Neural progenitor cell (in vitro differentiated cells): Measurements from ENCODE around the gene STAT2.

Experiments
- CTCF ChIP-seq: fragments of 200-600 bp; sonication (generic); IDR thresholded peaks from 2 replicates; pipeline ENCODE4 v1.5.1; 2017; ENCODE audit warnings: antibody characterized with exemption, mild to moderate bottlenecking
- EZH2 ChIP-seq: fragments of 200-600 bp; sonication (generic); IDR thresholded peaks from 2 replicates; pipeline ENCODE4 v1.6.1; 2017; ENCODE audit warnings: antibody characterized with exemption, mild to moderate bottlenecking, moderate library complexity
- EZH2phosphoT487 ChIP-seq: fragments of 200-600 bp; sonication (generic); IDR thresholded peaks from 2 replicates; pipeline ENCODE4 v1.6.1; 2017; ENCODE audit warnings: antibody characterized with exemption

DNA sequence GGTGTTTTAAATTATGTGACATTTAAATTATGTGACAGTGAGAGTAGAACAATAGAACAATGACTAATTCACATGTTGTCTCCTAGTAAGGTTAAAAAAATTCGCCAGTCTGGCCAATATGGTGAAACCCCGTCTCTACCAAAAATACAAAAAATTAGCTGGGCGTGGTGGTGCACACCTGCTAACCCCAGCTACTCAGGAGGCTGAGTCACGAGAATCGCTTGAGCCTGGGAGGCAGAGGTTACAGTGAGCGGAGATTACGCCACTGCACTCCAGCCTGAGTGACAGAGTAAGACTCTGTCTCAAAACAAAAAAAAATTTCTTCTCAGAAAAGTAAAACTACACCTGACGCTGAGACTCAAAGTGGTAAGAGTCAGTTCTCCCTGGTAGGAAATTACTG is 62.5 kb downstream of the STAT2 start:
- TF ChIP-seq CTCF, result no peak
- no peak for TF ChIP-seq EZH2
- no peak for TF ChIP-seq EZH2phosphoT487
